ENCODE data around the gene RAMP1. TPM values are rescaled to one million over a fixed set of nuclear protein-coding genes. Genes with fewer than 3 reads are reported as not detected.
"Not testable (repeated sequence)": the region's sequence is repeated elsewhere in the genome, so short reads cannot be mapped to it uniquely, and the experiment has no call there.

Gene RAMP1
- polyA plus RNA-seq, 4 donors = 61.6 to 155 (median 88.0) TPM

DNA sequence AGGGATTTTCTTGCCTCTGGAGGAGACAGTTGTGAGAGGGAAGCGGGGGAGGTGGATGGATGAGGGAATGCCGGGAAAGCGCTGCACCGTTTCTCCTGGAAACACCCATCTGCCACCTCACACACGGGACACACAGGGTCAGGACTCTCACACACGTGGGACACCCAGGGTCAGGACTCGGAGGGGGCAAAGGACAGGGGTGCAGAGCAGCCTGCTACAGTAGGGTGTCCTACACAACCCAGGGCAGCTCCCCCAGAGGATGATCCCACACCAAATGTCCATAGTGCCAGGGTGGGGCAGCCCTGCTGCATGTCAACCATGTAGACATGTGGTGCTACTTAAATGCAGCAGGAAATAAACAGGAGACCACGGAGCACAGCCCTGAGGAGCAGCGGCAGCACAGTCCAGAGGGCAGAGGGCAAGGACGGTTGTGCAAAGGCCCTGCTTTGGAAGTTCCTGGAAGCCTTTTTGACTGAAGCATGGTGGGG, 5.1 kb downstream of the RAMP1 start:
- Histone ChIP-seq H3K36me3 (ENCODE audit: control insufficient read depth in 3 of 3, insufficient read depth in 2 of 3, low read depth in 1 of 3, low read length in 3 of 3) (peaks cover 0 to 35% (median 0%) of the 10 kb centered on the region in 3 donors), H3K9me3 (ENCODE audit: control insufficient read depth in 2 of 2, insufficient read depth in 1 of 2, low read depth in 1 of 2, low read length in 1 of 2) (no peaks in the 10 kb centered on the region), H3K4me1 (ENCODE audit: control insufficient read depth in 3 of 3, insufficient read depth in 2 of 3, low read depth in 1 of 3, low read length in 2 of 3) (peaks cover 10 to 48% (median 15%) of the 10 kb centered on the region in 3 donors), H3K27me3 (ENCODE audit: control insufficient read depth in 3 of 3, insufficient read depth in 3 of 3, low read length in 3 of 3) (no peaks in the 10 kb centered on the region), H3K27ac (ENCODE audit: low read depth in 1 of 3, low read length in 2 of 3) (peak overlapping the region in 2 of 3 donors; percentile 52 to 62), H3K4me3 (ENCODE audit: low read depth in 1 of 3, low read length in 3 of 3) (no peak overlapping the region)
- WGBS, 3 donors = 29 to 55% (median 33%) methylated on average over 10 of the region's 10 CpGs
- peak; percentile 30 to 48 for DNase-seq
- FAIRE-seq = no peak

GRCh38 chr2:237864940-237865622, 5.7 kb downstream of the RAMP1 start:
- FAIRE-seq (no peak), DNase-seq (peak; percentile 58 to 70)
- Histone ChIP-seq H3K9me3 (ENCODE audit: control insufficient read depth in 2 of 2, insufficient read depth in 1 of 2, low read depth in 1 of 2, low read length in 1 of 2) (no peaks in the 10 kb centered on the region), H3K36me3 (ENCODE audit: control insufficient read depth in 3 of 3, insufficient read depth in 2 of 3, low read depth in 1 of 3, low read length in 3 of 3) (peaks cover 0 to 40% (median 0%) of the 10 kb centered on the region in 3 donors), H3K4me1 (ENCODE audit: control insufficient read depth in 3 of 3, insufficient read depth in 2 of 3, low read depth in 1 of 3, low read length in 2 of 3) (peaks cover 10 to 48% (median 15%) of the 10 kb centered on the region in 3 donors), H3K4me3 (ENCODE audit: low read depth in 1 of 3, low read length in 3 of 3) (no peak overlapping the region), H3K27ac (ENCODE audit: low read depth in 1 of 3, low read length in 2 of 3) (peak overlapping the region in 2 of 3 donors; percentile 62 to 75), H3K27me3 (ENCODE audit: control insufficient read depth in 3 of 3, insufficient read depth in 3 of 3, low read length in 3 of 3) (no peaks in the 10 kb centered on the region)
- WGBS, 3 donors = 26 to 67% (median 42%) methylated on average over 9 of the region's 9 CpGs

- peaks cover 0 to 43% (median 0%) of the 10 kb centered on the region in 3 donors for H3K36me3 ChIP-seq (ENCODE audit: control insufficient read depth in 3 of 3, insufficient read depth in 2 of 3, low read depth in 1 of 3, low read length in 3 of 3)
- no peak overlapping the region for H3K4me3 ChIP-seq (ENCODE audit: low read depth in 1 of 3, low read length in 3 of 3)
- 62 to 84% (median 67%) methylated on average over 7 of the region's 7 CpGs for WGBS, 3 donors
- DNase-seq (no peak), FAIRE-seq (no peak)
- peaks cover 10 to 48% (median 15%) of the 10 kb centered on the region in 3 donors for H3K4me1 ChIP-seq (ENCODE audit: control insufficient read depth in 3 of 3, insufficient read depth in 2 of 3, low read depth in 1 of 3, low read length in 2 of 3)
- H3K27me3 ChIP-seq (ENCODE audit: control insufficient read depth in 3 of 3, insufficient read depth in 3 of 3, low read length in 3 of 3) = no peaks in the 10 kb centered on the region
- no peaks in the 10 kb centered on the region for H3K9me3 ChIP-seq (ENCODE audit: control insufficient read depth in 2 of 2, insufficient read depth in 1 of 2, low read depth in 1 of 2, low read length in 1 of 2)
- peak overlapping the region in 2 of 3 donors; percentile 63 to 75 for H3K27ac ChIP-seq (ENCODE audit: low read depth in 1 of 3, low read length in 2 of 3)
Observed at GRCh38 chr2:237865623-237866041, 6.2 kb downstream of the RAMP1 start.

DNA sequence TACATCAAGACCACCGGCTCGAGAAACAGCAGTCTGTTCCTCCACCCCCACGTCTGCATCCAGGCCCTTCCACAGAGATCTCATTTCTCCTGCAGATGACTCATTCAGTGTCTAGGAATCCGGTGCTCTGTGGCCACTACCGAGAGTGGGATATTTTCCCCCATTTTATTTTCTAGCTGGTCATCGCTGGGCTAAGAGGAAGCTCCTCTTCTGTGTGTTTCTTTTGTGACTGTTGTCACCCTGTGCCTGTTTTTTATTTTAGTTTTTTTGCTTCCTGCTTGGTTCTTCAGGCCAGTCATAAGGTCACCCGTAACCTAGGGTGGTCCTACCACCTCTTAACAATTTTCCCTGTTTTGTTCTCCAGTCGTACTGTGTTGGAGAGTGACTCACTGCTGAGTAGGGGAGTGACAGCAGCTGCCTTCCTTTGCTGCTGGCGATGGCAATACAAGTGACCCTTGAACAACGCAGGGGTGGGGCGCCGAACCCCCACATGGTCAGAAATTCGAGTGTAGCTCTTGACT, 6.7 kb downstream of the RAMP1 start:
- Histone ChIP-seq H3K4me1 (ENCODE audit: control insufficient read depth in 3 of 3, insufficient read depth in 2 of 3, low read depth in 1 of 3, low read length in 2 of 3) (peaks cover 10 to 48% (median 15%) of the 10 kb centered on the region in 3 donors), H3K27ac (ENCODE audit: low read depth in 1 of 3, low read length in 2 of 3) (peak overlapping the region in 2 of 3 donors; percentile 63 to 75), H3K27me3 (ENCODE audit: control insufficient read depth in 3 of 3, insufficient read depth in 3 of 3, low read length in 3 of 3) (no peaks in the 10 kb centered on the region), H3K36me3 (ENCODE audit: control insufficient read depth in 3 of 3, insufficient read depth in 2 of 3, low read depth in 1 of 3, low read length in 3 of 3) (peaks cover 0 to 48% (median 0%) of the 10 kb centered on the region in 3 donors), H3K9me3 (ENCODE audit: control insufficient read depth in 2 of 2, insufficient read depth in 1 of 2, low read depth in 1 of 2, low read length in 1 of 2) (no peaks in the 10 kb centered on the region), H3K4me3 (ENCODE audit: low read depth in 1 of 3, low read length in 3 of 3) (no peak overlapping the region)
- FAIRE-seq = no peak
- peak; percentile 64 to 82 for DNase-seq
- WGBS, 3 donors = 17 to 58% (median 39%) methylated on average over 13 of the region's 13 CpGs

GRCh38 chr2:237867465-237867864, 8.0 kb downstream of the RAMP1 start:
- no peaks in the 10 kb centered on the region for H3K27me3 ChIP-seq (ENCODE audit: control insufficient read depth in 3 of 3, insufficient read depth in 3 of 3, low read length in 3 of 3)
- FAIRE-seq (no peak), DNase-seq (no peak)
- peaks cover 0 to 57% (median 0%) of the 10 kb centered on the region in 3 donors for H3K36me3 ChIP-seq (ENCODE audit: control insufficient read depth in 3 of 3, insufficient read depth in 2 of 3, low read depth in 1 of 3, low read length in 3 of 3)
- H3K4me1 ChIP-seq (ENCODE audit: control insufficient read depth in 3 of 3, insufficient read depth in 2 of 3, low read depth in 1 of 3, low read length in 2 of 3) = peaks cover 10 to 40% (median 15%) of the 10 kb centered on the region in 3 donors
- H3K27ac ChIP-seq (ENCODE audit: low read depth in 1 of 3, low read length in 2 of 3) = no peak overlapping the region
- no peaks in the 10 kb centered on the region for H3K9me3 ChIP-seq (ENCODE audit: control insufficient read depth in 2 of 2, insufficient read depth in 1 of 2, low read depth in 1 of 2, low read length in 1 of 2)
- H3K4me3 ChIP-seq (ENCODE audit: low read depth in 1 of 3, low read length in 3 of 3) = no peak overlapping the region
- WGBS, 3 donors = 74 to 87% (median 81%) methylated on average over 10 of the region's 10 CpGs

- H3K36me3 ChIP-seq (ENCODE audit: control insufficient read depth in 3 of 3, insufficient read depth in 2 of 3, low read depth in 1 of 3, low read length in 3 of 3) = peaks cover 0 to 53% (median 0%) of the 10 kb centered on the region in 3 donors
- H3K4me1 ChIP-seq (ENCODE audit: control insufficient read depth in 3 of 3, insufficient read depth in 2 of 3, low read depth in 1 of 3, low read length in 2 of 3) = peaks cover 10 to 34% (median 13%) of the 10 kb centered on the region in 3 donors
- H3K27ac ChIP-seq (ENCODE audit: low read depth in 1 of 3, low read length in 2 of 3); DNase-seq; H3K27me3 ChIP-seq (ENCODE audit: control insufficient read depth in 3 of 3, insufficient read depth in 3 of 3, low read length in 3 of 3); FAIRE-seq; H3K4me3 ChIP-seq (ENCODE audit: low read depth in 1 of 3, low read length in 3 of 3); H3K9me3 ChIP-seq (ENCODE audit: control insufficient read depth in 2 of 2, insufficient read depth in 1 of 2, low read depth in 1 of 2, low read length in 1 of 2): not testable (repeated sequence)
- 85 to 97% (median 90%) methylated on average over 4 of the region's 4 CpGs for WGBS, 3 donors
Observed at GRCh38 chr2:237868074-237868473, 8.7 kb downstream of the RAMP1 start.

GRCh38 chr2:237868631-237869342, 9.4 kb downstream of the RAMP1 start:
- 68 to 80% (median 70%) methylated on average over 22 of the region's 22 CpGs for WGBS, 3 donors
- DNase-seq (no peak), FAIRE-seq (no peak)
- Histone ChIP-seq H3K27me3 (ENCODE audit: control insufficient read depth in 3 of 3, insufficient read depth in 3 of 3, low read length in 3 of 3) (no peaks in the 10 kb centered on the region), H3K9me3 (ENCODE audit: control insufficient read depth in 2 of 2, insufficient read depth in 1 of 2, low read depth in 1 of 2, low read length in 1 of 2) (no peaks in the 10 kb centered on the region), H3K4me1 (ENCODE audit: control insufficient read depth in 3 of 3, insufficient read depth in 2 of 3, low read depth in 1 of 3, low read length in 2 of 3) (peaks cover 8 to 26% (median 12%) of the 10 kb centered on the region in 3 donors), H3K36me3 (ENCODE audit: control insufficient read depth in 3 of 3, insufficient read depth in 2 of 3, low read depth in 1 of 3, low read length in 3 of 3) (peaks cover 0 to 52% (median 0%) of the 10 kb centered on the region in 3 donors), H3K4me3 (ENCODE audit: low read depth in 1 of 3, low read length in 3 of 3) (no peak overlapping the region), H3K27ac (ENCODE audit: low read depth in 1 of 3, low read length in 2 of 3) (no peak overlapping the region)

DNA sequence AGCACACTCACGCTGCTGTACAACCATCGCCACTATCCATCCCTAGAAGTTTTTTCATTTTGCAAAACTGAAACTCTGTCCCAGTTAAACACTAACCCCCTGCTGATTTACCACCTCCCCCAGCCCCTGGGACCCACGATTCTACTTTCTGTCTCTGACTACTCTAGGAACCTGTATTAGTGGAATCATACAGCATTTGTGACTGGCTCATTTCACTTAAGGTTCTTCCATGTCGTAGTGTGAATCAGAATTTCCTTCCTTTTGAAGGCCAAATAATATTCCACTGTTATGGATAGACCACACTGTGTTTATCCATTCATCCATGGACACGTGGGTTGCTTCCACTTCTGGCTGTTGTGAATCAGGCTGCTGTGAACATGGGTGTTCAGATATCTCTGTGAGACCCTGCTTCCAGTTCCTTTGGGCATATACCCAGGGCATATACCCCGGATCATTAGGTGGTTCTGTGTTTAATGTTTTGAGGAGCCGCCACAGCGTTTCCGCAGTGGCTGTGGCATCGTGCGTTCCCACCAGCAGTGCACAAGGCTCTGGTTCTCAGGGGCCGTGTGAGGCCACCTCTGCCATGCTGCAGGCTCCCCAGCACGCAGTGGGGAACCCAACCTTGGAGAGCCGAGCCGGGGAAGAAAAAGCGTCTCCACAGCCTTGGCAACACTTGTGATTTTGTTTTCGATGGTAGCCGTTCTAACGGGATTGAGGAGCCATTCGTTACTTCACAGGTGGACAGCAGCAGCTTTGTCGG, 10.1 kb downstream of the RAMP1 start:
- DNase-seq (no peak), FAIRE-seq (no peak)
- H3K4me3 ChIP-seq (ENCODE audit: low read depth in 1 of 3, low read length in 3 of 3) = no peak overlapping the region
- H3K36me3 ChIP-seq (ENCODE audit: control insufficient read depth in 3 of 3, insufficient read depth in 2 of 3, low read depth in 1 of 3, low read length in 3 of 3) = peaks cover 0 to 53% (median 0%) of the 10 kb centered on the region in 3 donors
- 89 to 93% (median 89%) methylated on average over 21 of the region's 21 CpGs for WGBS, 3 donors
- H3K27ac ChIP-seq (ENCODE audit: low read depth in 1 of 3, low read length in 2 of 3) = no peak overlapping the region
- H3K9me3 ChIP-seq (ENCODE audit: control insufficient read depth in 2 of 2, insufficient read depth in 1 of 2, low read depth in 1 of 2, low read length in 1 of 2) = no peaks in the 10 kb centered on the region
- no peaks in the 10 kb centered on the region for H3K27me3 ChIP-seq (ENCODE audit: control insufficient read depth in 3 of 3, insufficient read depth in 3 of 3, low read length in 3 of 3)
- H3K4me1 ChIP-seq (ENCODE audit: control insufficient read depth in 3 of 3, insufficient read depth in 2 of 3, low read depth in 1 of 3, low read length in 2 of 3) = peaks cover 2 to 19% (median 8%) of the 10 kb centered on the region in 3 donors

All from small intestine (tissue), 7 donors.